GM21390 (cell line): ENCODE results near the gene FGD4.
"Not testable (repeated sequence)": the region's sequence is repeated elsewhere in the genome, so short reads cannot be mapped to it uniquely, and the experiment has no call there.

Experiments
- ATAC-seq: cut with Tn5 transposase; IDR thresholded peaks from one replicate; pipeline ENCODE4 v1.9.1; 2021; ENCODE audit not compliant: unreplicated experiment

FGD4 gene

DNA sequence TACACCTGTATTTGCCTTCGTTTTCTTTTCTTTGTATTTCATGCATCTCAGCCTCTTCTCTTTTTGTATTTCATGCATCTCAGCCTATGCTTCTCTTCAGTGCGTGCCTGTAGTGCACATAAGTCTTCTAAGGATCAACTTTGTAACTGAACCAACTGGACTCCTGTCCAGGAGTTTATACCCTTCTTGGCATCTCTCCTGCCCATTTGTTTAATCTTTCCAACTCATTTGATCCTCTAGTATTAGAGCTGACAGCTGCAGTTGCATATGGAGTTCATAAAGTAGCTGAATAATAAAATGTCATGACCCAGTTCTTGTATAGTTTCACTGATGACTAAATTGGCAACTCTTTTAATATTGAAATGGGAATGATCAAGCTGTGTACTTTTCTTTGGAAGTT lies 89.7 kb downstream of the FGD4 start:
- ATAC-seq, result no peak

DNA sequence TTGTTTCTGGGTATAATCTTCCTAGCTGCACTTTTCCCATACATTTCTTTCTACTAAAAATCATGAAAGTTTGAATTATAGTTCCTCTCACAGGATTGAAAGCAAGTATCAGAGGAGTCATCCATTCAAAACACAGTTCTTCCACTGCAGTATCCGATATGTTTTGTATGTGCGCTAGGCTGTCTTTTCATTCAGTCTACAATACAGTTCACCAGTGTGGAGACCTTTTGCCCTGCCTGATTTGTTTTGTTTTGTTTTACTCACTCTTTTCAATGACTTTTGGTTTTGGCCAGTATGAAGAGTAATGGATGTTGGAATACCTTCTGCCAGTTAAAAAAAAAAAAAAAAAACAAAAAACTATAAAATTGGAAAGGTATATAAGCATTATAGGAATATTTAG lies 91.4 kb downstream of the FGD4 start:
- ATAC-seq, result no peak

DNA sequence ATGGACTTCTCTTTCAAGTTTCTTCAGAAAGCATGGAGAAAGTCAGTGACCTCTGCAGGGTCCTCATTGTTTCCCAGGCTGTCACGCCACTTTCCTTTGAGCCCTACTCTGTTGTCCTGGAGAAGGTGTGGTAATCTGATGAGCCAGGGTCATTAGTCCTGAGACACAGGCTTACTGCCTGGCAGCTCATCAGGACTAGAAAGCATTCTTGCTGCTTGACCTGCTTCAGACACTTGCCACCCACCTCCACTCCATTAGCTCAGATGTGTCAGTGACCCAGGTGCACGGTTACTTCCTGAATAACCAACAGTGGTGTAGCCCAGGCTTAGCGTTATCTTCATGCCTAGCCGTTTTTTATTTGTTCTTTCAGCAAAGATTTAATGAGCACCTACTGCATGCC lies 93.9 kb downstream of the FGD4 start:
- ATAC-seq, result no peak

DNA sequence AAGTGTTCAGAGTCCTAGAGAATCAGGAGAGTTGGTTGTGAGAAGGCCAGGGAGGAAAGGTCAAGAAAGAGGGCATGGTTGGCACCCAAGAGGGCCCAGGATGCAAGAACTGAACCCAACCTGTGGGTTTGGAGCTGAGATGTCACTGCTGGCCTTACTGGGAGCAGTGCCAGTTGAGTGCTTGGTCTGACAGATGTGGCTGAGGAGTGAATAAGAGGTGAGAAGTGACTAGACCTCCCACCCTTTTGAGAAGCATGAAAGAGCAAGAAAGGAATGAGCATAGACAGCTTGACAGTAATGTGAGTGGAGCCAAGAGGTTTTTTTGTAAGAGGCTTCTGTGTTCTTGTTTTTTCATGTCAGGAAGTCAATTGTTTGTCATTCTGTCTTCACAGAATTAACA lies 95.3 kb downstream of the FGD4 start:
- ATAC-seq, result no peak

DNA sequence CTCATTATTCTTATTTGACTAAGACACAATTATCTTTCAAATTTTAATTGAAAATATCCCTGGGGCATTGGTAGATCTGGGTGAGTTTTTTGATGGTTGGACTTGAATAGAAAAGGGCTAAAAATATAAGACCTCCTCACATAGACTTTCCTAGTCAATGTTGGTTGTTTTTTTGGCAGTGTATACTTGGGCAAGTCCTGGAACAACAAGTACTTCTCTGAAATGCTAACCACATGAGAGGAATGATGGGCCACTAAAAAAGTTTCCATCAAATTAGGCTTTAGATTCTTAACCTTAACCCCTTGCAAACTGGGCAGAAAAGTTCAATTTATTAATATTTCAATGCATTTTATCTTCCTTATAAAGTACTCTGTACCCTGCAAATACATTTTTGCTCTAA lies 97.6 kb downstream of the FGD4 start:
- no peak for ATAC-seq

DNA sequence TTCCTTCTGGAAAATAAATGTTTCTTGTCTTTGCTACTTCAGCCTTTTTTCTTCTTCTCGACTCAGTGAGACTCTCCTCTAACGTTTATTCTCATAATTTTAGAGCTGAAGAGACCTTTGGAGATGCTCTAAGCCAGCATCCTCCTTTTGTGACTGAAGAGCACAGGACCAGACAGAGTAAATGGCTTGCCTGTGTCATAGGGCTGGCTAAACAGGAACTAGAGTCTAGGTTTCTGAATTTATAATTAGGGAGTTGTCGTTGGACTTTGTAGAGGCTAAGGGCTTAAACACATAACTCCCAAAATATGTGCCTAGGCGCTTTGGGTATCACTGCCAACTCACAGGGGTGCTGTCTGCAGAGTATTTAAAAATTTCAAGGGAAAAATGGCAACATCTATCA lies 98.5 kb downstream of the FGD4 start:
- ATAC-seq, result no peak

DNA sequence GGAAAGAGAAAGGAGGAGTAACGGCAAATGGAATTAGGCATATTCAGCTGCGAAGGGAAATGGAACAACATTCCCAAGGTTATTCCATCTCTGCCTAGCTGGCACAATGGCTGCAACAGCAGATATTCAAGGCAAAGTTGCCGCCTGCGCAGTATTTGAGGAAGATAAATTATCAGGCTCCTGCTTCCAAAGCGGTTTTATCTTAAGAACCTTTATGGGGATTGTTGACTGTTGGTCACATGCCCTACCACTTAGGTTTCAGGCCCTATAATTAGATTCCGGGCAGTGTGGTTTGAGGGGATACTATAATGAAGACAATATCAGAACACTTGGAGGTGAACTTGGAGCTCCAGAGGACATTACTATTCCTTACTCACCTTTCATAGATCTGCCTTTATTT lies 99.7 kb downstream of the FGD4 start:
- no peak for ATAC-seq

DNA sequence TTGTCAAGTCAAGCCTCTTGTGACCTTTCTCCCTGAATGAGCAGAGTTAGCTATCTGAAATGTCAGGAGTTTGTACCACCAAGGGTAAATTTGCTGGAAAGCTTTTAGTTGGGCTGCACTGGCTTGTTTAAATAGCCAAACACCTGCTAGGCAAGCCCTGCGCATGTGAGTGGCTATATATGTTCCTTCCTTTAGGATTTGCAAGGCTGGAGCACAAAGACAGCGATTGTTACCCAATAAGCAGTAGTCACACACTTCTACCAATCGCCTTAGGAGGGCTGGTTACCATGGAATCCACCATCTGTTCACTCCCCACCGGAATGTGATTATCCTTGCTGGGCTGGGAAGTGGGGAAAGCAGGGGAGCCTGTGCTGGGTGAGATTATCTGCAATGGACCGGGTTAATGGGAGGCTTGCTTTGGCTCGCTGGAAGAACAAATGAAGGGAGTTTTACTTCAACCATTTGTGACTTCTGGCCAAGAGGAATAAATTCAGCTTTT lies 102.5 kb downstream of the FGD4 start:
- ATAC-seq, result no peak

DNA sequence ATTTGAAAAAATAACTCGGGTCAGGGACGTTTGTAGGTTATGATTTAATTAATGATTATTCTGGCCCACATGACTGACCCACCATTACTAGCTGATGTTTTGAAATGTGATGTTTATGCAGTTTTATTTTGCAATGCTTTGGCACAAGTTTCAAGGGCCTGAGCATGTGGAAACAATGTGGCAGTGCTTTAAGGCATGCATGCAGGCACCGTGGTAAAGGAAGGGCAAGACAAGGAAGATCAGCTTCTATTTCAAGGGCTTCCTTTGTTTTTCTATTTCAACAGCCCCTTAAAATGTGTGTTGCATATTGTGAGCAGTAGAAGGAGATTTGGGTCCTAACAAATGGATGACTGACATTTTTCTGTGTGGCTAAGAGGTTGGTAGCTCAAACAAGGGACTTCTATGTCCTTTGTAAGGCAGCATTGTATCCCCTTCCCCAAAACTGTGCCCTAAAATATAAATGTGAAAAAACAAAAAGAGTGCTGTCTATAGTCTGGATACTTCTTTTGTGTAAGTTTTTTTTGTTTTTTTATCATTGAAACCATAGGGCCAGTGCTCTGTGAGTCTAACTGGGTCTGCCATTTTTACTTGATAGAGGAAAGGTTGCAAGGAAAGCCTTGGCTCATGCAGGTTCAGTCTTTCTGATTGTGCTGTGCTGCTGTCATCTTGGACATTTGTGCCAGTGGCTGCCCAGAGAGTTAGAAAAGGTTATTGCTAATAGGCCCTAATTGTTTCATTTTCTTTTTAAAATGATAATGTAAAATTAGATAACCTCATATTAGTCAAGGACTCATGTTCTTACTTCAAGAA lies 103.5 kb downstream of the FGD4 start:
- no peak for ATAC-seq

DNA sequence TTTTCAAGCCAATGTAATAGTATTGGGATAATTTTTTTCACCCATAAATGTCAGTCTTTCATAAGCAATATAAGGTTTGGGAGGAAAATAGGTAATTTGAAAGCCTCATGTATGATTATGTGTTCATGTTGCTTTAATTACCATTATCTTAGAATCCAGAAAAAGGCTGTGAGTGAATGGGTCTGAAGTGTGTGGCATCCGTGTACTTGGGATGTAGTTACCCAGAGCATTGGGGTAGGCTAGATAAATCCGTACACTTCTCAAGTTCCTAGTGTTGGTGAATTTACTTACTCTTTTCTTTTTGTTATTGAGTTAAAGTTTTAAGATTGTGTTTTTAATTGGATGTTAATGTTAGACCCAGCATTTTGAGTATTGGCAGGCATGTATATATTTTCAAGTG lies 104.4 kb downstream of the FGD4 start:
- no peak for ATAC-seq

DNA sequence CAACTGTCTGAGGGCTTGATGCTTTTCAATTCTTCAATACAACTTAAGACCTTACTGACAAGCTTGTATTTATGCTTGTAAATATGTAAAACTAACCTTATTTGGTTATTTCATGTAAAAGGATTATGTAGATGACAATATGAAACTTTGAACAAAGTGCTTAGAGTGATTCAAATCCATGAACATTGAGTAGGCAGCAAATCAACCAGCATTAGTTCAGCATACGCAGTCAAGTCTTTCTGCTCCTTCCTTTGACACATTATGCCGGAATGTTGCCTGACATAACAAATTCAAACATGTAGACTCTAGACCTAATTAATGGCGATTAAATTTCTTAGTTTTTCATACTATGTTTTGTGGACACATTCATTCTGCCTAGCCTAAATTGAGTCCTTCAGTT lies 105.2 kb downstream of the FGD4 start:
- ATAC-seq, result no peak

DNA sequence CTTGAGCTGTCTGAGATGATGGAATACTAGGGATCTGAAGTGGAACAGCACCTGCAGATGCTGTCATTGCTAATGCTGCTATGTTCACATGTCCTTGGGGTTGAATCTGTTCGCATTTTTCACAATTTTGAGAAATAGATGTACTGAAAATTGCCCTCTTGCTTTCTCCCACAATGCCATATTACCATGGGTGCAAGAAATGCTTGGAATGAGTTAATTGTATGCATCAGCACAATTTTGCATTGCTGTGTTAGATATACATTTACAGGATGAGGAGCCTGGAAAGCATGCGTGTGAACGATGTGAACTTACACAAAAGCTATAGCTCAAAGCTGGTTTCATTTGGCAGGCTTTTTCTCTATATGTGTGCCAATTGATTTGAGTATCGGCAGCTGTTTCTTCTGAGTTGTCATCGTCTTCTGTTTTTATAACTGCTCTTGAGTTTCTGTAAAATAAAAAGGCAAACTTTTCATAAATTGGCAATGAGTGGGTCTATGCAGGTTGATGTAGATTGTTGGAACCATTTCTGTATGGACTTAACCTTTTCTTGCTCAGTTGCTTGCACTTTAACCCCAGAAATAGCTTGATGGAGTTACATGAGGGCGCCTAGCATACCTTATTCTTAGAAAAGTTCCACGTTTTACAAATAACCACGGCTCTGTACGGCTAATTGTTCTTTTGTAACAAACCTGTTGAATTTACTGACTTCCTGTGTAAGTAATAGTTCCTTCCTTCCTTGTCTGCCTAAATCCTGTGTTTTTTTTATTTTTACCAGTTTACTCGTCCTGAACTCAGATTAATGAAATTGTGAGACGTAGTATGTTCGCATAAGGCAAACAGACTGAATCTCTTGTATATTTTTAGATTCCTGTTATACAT lies 105.9 kb downstream of the FGD4 start:
- ATAC-seq, result no peak

DNA sequence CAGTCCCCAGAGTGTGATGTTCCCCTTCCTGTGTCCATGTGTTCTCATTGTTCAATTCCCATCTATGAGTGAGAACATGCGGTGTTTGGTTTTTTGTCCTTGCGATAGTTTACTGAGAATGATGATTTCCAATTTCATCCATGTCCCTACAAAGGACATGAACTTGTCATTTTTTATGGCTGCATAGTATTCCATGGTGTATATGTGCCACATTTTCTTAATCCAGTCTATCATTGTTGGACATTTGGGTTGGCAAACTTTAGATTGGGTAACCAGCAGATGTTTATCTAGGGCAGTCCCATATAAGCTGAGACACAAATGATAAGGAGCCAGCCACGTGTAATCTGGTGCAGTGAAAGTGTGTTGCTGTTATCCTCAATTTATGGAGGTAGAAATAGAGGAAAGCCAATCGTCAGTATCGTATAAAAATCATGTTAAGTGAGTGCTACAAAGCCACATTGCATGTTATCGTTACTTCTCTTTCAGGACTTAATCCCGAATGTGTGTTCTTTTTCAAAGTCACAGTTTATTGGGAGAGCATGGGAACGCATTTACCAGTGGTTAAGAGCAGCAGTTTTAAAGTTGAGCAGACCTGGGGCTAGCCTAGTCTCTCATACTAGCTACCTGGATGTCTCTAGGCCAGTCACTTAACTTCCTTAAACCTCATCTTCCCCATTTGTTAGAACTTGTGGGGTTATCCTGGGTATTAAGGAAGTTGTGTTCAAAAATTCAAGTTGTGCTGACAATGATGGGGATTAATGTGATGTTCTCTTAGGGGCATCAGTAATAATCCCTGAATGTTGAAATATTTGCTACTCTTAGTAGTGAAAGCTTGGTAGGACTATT lies 108.0 kb downstream of the FGD4 start:
- not testable (repeated sequence) for ATAC-seq

DNA sequence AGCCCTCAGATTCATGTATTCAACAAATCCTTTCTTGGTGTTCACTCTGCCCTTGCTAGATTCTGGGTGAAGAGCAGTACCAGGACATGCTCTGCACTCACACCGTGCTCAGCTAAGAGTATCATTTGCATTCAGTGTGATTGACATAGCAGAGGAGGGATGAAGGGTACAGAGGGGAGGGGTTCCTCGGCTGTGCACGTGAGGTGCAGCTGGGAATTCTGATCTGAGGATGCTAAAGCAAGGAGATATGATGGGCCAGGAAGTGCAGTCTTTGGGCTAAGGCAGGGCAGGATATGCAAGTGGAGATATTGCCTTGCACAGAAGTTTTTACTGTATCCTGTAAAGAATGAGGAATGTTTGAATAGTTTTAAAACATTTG lies 108.6 kb downstream of the FGD4 start:
- ATAC-seq, result no peak

DNA sequence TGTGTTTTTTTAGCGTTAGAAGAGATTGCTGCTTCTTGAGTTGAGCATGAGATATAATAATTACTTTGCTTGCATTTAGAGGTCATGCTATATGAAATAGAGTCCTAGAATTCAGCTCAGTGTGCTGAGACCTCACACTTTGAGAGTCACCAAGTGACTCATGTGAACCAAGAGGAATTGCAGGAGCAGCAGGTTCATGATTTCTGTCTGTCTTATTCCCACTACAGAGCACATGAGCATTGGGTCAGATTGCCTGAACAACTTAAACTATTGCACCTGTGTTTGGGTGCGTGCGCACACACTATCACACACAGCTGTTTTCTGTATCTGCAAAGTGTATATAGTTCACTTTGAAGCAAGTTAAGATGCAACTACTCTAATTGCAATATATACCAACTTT lies 109.3 kb downstream of the FGD4 start:
- no peak for ATAC-seq

DNA sequence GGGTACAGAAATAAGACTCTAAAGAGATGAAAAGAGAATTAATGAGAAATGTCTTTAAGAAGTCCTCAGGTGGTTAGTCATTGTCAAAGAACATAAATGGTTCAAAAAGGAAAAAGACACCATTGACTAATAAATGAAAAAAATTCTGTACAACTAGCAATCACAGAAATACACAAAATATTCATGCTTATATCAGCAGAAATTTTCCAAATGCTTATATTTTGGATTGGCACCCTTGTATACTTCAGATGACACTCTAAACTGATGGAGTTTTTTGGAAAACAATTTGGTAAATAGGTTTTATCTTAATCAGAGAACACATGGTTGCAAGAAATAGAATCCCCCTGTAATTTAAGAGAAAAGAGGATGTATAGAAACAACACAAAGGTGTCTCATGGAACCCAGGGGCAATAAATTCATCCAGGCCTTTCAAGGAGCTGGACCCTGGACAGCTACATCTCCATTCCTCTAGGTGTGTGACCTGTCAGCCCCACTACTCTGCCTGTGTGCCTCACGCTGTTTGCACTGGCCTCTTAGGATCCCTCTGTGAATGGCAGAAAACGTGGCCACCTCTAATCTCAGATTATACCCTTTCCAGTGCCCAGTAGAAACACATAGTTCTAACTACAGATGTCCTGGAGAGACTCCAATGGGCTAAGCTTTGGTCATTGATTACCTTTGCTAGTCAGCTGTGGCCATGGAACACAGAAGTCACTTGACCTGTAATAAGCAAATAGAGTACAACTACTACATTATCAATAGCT lies 110.2 kb downstream of the FGD4 start:
- ATAC-seq, result no peak

DNA sequence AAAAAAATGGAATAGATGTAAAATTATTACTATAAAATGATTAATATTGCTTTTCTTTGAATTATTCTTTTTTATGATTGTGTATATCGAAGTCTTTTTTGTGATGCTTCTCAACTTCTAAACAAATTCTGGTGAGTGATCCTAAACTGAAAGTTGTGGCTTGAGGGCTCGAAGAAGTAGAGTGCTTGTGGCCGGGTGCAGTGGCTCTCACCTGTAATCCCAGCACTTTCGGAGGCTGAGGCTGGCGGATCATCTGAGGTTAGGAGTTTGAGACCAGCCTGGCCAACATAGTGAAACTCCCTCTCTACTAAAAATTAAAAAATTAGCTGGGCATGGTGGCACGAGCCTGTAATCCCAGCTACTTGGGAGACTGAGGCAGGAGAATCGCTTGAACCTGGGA lies 112.6 kb downstream of the FGD4 start:
- not testable (repeated sequence) for ATAC-seq

DNA sequence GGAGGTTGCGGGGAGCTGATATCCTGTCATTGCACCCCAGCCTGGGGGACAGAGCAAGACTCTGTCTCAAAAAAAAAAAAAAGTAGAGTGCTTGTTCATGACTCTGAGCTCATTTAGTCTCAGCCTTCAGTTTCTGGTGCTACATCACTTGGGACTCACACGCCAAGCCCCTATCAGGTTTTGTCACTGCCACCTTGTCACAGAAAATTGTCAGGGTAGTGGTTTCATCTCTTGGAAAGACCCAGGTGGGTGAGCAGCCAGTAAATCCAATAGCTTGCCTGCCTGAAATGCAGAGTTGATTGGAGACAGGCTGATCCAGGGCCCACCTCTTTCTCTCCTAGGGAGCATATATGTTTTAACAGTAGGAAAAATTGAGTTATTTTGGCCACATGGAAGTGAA lies 113.0 kb downstream of the FGD4 start:
- no peak for ATAC-seq

DNA sequence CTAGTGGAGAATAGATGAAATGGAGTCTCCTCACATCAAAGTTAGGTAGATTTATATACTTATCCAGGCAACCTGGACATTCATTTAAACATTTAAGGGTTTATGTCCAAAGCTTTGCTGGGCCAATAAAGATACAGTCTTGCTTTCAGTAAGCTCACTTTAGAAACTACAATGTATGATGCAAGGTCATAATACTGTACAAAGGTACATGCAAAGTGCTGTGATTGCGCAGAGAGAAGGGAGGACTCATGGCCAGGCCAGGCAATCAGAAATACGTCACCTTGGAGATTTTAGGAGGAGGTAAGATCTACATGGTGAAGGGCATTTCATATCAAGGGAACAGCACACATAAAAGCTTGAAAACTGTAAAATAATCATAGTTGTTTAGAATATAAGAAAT lies 113.6 kb downstream of the FGD4 start:
- no peak for ATAC-seq

DNA sequence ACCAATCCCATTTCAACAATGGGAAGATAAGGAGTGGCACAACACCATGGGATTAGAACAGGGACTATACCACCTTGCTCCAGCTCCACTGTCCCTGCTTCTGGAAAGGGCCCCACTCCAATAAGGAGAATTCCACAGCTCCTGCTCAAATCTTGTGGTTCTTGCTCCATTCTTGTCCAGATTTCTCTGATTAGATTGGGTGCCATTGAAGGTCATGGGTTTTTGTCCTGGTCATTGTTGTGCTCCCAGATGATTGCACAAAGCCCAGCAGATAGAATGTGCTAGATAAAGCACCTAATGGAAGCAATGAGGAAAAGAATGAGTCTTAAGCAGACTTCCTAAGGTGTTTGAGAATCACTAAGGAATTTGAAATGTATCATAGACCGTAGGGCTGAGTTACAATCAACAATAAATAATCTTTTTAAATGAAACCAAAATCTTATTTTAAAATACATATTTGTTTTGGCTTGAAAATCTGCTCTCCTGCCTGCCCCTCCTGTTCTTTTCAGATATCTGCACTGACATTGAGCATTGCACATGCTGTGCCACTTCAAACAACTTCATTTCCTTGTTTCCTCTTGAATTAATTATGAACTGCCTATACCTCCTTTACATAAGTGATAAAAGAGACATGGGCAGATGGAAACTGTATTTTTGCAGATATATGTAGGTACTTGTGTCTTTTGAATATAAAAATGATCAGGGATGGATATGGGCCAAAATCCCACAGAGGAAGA lies 115.9 kb downstream of the FGD4 start:
- ATAC-seq, result no peak
